ENCODE measurements around the gene RNF149.
"Not testable (repeated sequence)": the region's sequence is repeated elsewhere in the genome, so short reads cannot be mapped to it uniquely, and the experiment has no call there.

RNF149 gene

DNA sequence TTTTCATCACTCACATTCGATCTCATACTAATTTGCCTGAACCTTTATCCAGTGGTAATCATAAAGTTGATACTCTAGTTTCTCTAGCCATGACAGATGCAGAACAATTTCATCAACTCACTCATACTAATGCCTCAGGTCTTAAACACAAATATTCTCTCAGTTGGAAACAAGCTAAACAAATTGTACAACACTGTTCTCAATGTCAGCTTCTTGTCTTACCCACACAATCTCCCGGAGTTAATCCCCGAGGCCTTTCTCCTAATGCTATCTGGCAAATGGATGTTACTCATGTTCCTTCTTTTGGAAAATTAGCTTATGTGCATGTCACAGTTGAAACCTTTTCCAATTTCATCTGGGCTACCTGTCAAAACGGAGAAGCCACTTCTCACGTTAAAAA lies 67.3 kb downstream of the RNF149 start:
- DNase-seq (ENCODE audit: extremely low read depth, low read depth) = no peak

DNA sequence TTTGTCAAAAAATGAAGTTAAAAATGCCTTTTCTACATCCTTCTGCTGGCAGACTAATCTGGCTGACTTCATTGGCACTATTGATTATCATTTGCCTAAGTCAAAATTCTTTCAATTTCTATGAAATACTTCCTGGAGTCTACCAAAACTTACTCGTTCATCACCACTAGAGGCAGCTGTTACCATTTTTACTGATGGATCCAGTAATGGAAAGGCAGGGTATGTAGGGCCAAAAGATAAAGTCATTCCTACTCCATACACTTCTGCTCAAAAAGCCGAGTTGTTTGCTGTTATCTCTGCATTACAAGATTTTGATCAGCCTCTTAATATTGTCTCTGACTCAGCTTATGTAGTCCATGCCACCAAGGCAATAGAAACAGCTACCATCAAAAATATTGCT lies 67.8 kb downstream of the RNF149 start:
- DNase-seq (ENCODE audit: extremely low read depth, low read depth) = not testable (repeated sequence)
- TF ChIP-seq, protein P1, sequence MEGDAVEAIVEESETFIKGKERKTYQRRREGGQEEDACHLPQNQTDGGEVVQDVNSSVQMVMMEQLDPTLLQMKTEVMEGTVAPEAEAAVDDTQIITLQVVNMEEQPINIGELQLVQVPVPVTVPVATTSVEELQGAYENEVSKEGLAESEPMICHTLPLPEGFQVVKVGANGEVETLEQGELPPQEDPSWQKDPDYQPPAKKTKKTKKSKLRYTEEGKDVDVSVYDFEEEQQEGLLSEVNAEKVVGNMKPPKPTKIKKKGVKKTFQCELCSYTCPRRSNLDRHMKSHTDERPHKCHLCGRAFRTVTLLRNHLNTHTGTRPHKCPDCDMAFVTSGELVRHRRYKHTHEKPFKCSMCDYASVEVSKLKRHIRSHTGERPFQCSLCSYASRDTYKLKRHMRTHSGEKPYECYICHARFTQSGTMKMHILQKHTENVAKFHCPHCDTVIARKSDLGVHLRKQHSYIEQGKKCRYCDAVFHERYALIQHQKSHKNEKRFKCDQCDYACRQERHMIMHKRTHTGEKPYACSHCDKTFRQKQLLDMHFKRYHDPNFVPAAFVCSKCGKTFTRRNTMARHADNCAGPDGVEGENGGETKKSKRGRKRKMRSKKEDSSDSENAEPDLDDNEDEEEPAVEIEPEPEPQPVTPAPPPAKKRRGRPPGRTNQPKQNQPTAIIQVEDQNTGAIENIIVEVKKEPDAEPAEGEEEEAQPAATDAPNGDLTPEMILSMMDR (IDR thresholded peaks at IDR 0.05; ENCODE audit: low read depth, low read length) = peak; percentile 41

More for the DNA sequence above, 67.3 kb downstream of the RNF149 start:
- TF ChIP-seq, protein P1 (IDR thresholded peaks at IDR 0.05; ENCODE audit: low read depth, low read length) = no peak

DNA sequence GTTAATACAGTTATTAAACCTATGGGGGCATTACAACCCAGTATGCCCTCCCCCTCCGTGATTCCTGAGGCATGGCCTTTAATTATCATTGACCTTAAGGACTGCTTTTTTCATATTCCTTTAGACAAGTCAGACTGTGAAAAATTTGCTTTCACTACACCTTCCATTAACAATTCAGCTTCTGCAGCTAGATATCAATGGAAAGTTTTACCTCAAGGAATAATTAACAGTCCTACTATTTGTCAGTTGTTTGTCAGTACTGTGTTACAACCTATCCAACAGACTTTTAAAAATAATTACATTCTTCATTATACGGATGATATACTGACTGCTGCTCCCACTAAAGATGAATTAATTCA lies 68.8 kb downstream of the RNF149 start:
- not testable (repeated sequence) for DNase-seq (ENCODE audit: extremely low read depth, low read depth)

GRCh38 chr2:101238930-101239759 lies 69.4 kb downstream of the RNF149 start:
- TF ChIP-seq, protein P1 (IDR thresholded peaks at IDR 0.05; ENCODE audit: low read depth, low read length) = no peak
- no peak for DNase-seq (ENCODE audit: extremely low read depth, low read depth)

DNA sequence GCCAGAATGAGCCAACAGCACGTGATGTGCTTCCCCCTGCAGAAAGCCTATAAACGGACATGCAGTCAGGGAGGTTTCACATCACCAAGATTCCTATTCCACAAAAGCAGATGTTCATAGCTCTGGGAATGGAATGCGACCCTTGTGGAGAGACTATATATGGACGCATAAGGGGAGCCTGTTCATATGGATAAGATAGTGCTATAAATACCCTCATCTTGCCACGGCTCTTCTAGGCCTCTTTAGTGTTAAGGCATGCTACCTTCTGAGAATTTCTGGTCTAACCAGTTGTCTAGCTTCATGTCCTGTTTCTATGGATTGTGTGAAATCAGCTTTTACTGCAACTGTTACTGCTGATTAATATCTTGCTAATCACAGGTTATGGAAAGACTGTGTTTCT lies 70.6 kb downstream of the RNF149 start:
- not testable (repeated sequence) for DNase-seq (ENCODE audit: extremely low read depth, low read depth)

GRCh38 chr2:101235956-101236355 lies 72.5 kb downstream of the RNF149 start:
- DNase-seq (ENCODE audit: extremely low read depth, low read depth) = not testable (repeated sequence)

GRCh38 chr2:101234169-101234938 lies 74.1 kb downstream of the RNF149 start:
- no peak for DNase-seq (ENCODE audit: extremely low read depth, low read depth)
- TF ChIP-seq, protein P1 (IDR thresholded peaks at IDR 0.05; ENCODE audit: low read depth, low read length) = no peak

GRCh38 chr2:101232770-101233169 lies 75.7 kb downstream of the RNF149 start:
- DNase-seq (ENCODE audit: extremely low read depth, low read depth) = no peak
- TF ChIP-seq, protein P1 (IDR thresholded peaks at IDR 0.05; ENCODE audit: low read depth, low read length) = no peak

All from AG09319 (cell line).